BLaER1 treated with 17β-estradiol and CSF1 and Interleukin-3, amounts not matched to agents 10 nM and 100 nM (cell line): ENCODE data around the gene AP1S3.

Experiments used
- H3K27ac ChIP-seq, 11 experiments: shearing (Covaris generic); formaldehyde crosslinking; 2 replicates each; pipeline ENCODE4 v1.8.1; 2022
- H3K27me3 ChIP-seq, 11 experiments: shearing (Covaris generic); formaldehyde crosslinking; 2 replicates each; pipeline ENCODE4 v1.8.1; 2022
- H3K36me3 ChIP-seq, 11 experiments: shearing (Covaris generic); formaldehyde crosslinking; 2 replicates each; pipeline ENCODE4 v1.8.1; 2022
- H3K4me1 ChIP-seq, 10 experiments: shearing (Covaris generic); formaldehyde crosslinking; 2 replicates each; pipeline ENCODE4 v1.8.1; 2022
- H3K4me2 ChIP-seq, 11 experiments: shearing (Covaris generic); formaldehyde crosslinking; 2 replicates each; pipeline ENCODE4 v1.8.1; 2022
- H3K4me3 ChIP-seq, 10 experiments: shearing (Covaris generic); formaldehyde crosslinking; 2 replicates each; pipeline ENCODE4 v1.8.1; 2022
- H3K9ac ChIP-seq, 11 experiments: shearing (Covaris generic); formaldehyde crosslinking; 2 replicates each; pipeline ENCODE4 v1.8.1; 2022
- H3K9me3 ChIP-seq, 11 experiments: shearing (Covaris generic); formaldehyde crosslinking; replicated peaks in 1 of 11; 2 replicates each; pipeline ENCODE4 v1.8.1; 2022
- H4K20me1 ChIP-seq, 11 experiments: shearing (Covaris generic); formaldehyde crosslinking; 2 replicates each; pipeline ENCODE4 v1.8.1; 2022
- Cebpa-rat ChIP-seq, 11 experiments: shearing (Covaris generic); IDR thresholded peaks; 2 replicates each; pipeline ENCODE4 v1.8.1; 2022

Gene AP1S3

GRCh38 chr2:223747392-223748042 is 89.9 kb downstream of the AP1S3 start:
- no peaks in the 10 kb centered on the region for H3K4me1 ChIP-seq
- no peak overlapping the region for H3K9ac ChIP-seq
- TF ChIP-seq Cebpa-rat (IDR thresholded peaks at IDR 0.05), result no peak
- peaks cover 0 to 6% (median 0%) of the 10 kb centered on the region in 11 experiments; a peak in 4 of 22 replicates for H3K9me3 ChIP-seq
- H3K27me3 ChIP-seq, result no peaks in the 10 kb centered on the region
- H3K4me2 ChIP-seq, result no peak overlapping the region
- H3K27ac ChIP-seq, result no peak overlapping the region
- no peaks in the 10 kb centered on the region for H4K20me1 ChIP-seq
- no peaks in the 10 kb centered on the region for H3K36me3 ChIP-seq
- no peak overlapping the region for H3K4me3 ChIP-seq

- no peaks in the 10 kb centered on the region for H3K4me1 ChIP-seq
- no peak overlapping the region for H3K4me2 ChIP-seq
- no peaks in the 10 kb centered on the region for H3K27me3 ChIP-seq
- no peak overlapping the region for H3K27ac ChIP-seq
- no peak overlapping the region for H3K4me3 ChIP-seq
- peaks cover 0 to 6% (median 0%) of the 10 kb centered on the region in 11 experiments; a peak in 4 of 22 replicates for H3K9me3 ChIP-seq
- H3K9ac ChIP-seq, result no peak overlapping the region
- H4K20me1 ChIP-seq, result no peaks in the 10 kb centered on the region
- H3K36me3 ChIP-seq, result no peaks in the 10 kb centered on the region
- no peak for TF ChIP-seq Cebpa-rat (IDR thresholded peaks at IDR 0.05)
These were observed 90.8 kb downstream of the AP1S3 start for GRCh38 chr2:223746611-223747010.

- H3K27ac ChIP-seq, result no peak overlapping the region
- TF ChIP-seq Cebpa-rat (IDR thresholded peaks at IDR 0.05), result no peak
- H4K20me1 ChIP-seq, result no peaks in the 10 kb centered on the region
- H3K4me2 ChIP-seq, result no peak overlapping the region
- H3K9me3 ChIP-seq, result peaks cover 0 to 6% (median under 1%) of the 10 kb centered on the region in 11 experiments; a peak in 9 of 22 replicates
- no peak overlapping the region for H3K4me3 ChIP-seq
- H3K27me3 ChIP-seq, result no peaks in the 10 kb centered on the region
- no peaks in the 10 kb centered on the region for H3K36me3 ChIP-seq
- H3K9ac ChIP-seq, result no peak overlapping the region
- H3K4me1 ChIP-seq, result no peaks in the 10 kb centered on the region
These were observed 92.8 kb downstream of the AP1S3 start for GRCh38 chr2:223744580-223744979.

- Histone ChIP-seq H4K20me1 (no peaks in the 10 kb centered on the region), H3K4me1 (peaks cover 0 to under 1% (median 0%) of the 10 kb centered on the region in 10 experiments; a peak in 1 of 20 replicates), H3K27me3 (no peaks in the 10 kb centered on the region), H3K9ac (no peak overlapping the region), H3K27ac (no peak overlapping the region), H3K4me2 (no peak overlapping the region), H3K4me3 (no peak overlapping the region), H3K36me3 (no peaks in the 10 kb centered on the region), H3K9me3 (peaks cover 0 to 10% (median 7%) of the 10 kb centered on the region in 11 experiments; a peak in 12 of 22 replicates)
- no peak for TF ChIP-seq Cebpa-rat (IDR thresholded peaks at IDR 0.05)
These were observed 96.7 kb downstream of the AP1S3 start for GRCh38 chr2:223740679-223741078.

- H4K20me1 ChIP-seq, result no peaks in the 10 kb centered on the region
- H3K9me3 ChIP-seq, result peaks cover 6 to 22% (median 15%) of the 10 kb centered on the region in 11 experiments; a peak in 21 of 22 replicates
- no peak overlapping the region for H3K9ac ChIP-seq
- H3K4me2 ChIP-seq, result no peak overlapping the region
- H3K36me3 ChIP-seq, result no peaks in the 10 kb centered on the region
- no peak for TF ChIP-seq Cebpa-rat (IDR thresholded peaks at IDR 0.05)
- H3K4me1 ChIP-seq, result peaks cover 5 to 9% (median 7%) of the 10 kb centered on the region in 10 experiments; a peak in 17 of 20 replicates
- H3K27me3 ChIP-seq, result no peaks in the 10 kb centered on the region
- H3K4me3 ChIP-seq, result no peak overlapping the region
- no peak overlapping the region for H3K27ac ChIP-seq
These were observed 100.2 kb downstream of the AP1S3 start for GRCh38 chr2:223737207-223737606.

GRCh38 chr2:223736488-223736887 is 100.9 kb downstream of the AP1S3 start:
- Histone ChIP-seq H4K20me1 (no peaks in the 10 kb centered on the region), H3K9me3 (peaks cover 6 to 22% (median 15%) of the 10 kb centered on the region in 11 experiments; a peak in 21 of 22 replicates), H3K4me2 (no peak overlapping the region), H3K36me3 (no peaks in the 10 kb centered on the region), H3K9ac (no peak overlapping the region), H3K4me3 (no peak overlapping the region), H3K4me1 (peaks cover 5 to 16% (median 9%) of the 10 kb centered on the region in 10 experiments; a peak in 17 of 20 replicates), H3K27me3 (no peaks in the 10 kb centered on the region), H3K27ac (no peak overlapping the region)
- no peak for TF ChIP-seq Cebpa-rat (IDR thresholded peaks at IDR 0.05)

GRCh38 chr2:223735659-223736244 is 101.6 kb downstream of the AP1S3 start:
- peaks cover 5 to 23% (median 9%) of the 10 kb centered on the region in 10 experiments; a peak in 17 of 20 replicates for H3K4me1 ChIP-seq
- TF ChIP-seq Cebpa-rat (IDR thresholded peaks at IDR 0.05), result no peak
- H3K9me3 ChIP-seq, result peaks cover 6 to 22% (median 15%) of the 10 kb centered on the region in 11 experiments; a peak in 21 of 22 replicates
- H3K27me3 ChIP-seq, result no peaks in the 10 kb centered on the region
- peak overlapping the region in 9 of 11 experiments; percentile 9 to 53 (median 27); a peak in 12 of 22 replicates for H3K4me2 ChIP-seq
- no peak overlapping the region for H3K9ac ChIP-seq
- H3K4me3 ChIP-seq, result no peak overlapping the region
- H3K27ac ChIP-seq, result no peak overlapping the region
- no peaks in the 10 kb centered on the region for H4K20me1 ChIP-seq
- no peaks in the 10 kb centered on the region for H3K36me3 ChIP-seq

GRCh38 chr2:223735035-223735640 is 102.2 kb downstream of the AP1S3 start:
- Histone ChIP-seq H3K4me3 (no peak overlapping the region), H3K27ac (no peak overlapping the region), H3K27me3 (no peaks in the 10 kb centered on the region), H4K20me1 (no peaks in the 10 kb centered on the region), H3K4me2 (peak overlapping the region in 10 of 11 experiments; percentile 9 to 53 (median 30); a peak in 14 of 22 replicates), H3K9me3 (peaks cover 6 to 22% (median 15%) of the 10 kb centered on the region in 11 experiments; a peak in 21 of 22 replicates), H3K36me3 (no peaks in the 10 kb centered on the region), H3K9ac (no peak overlapping the region), H3K4me1 (peaks cover 5 to 23% (median 9%) of the 10 kb centered on the region in 10 experiments; a peak in 17 of 20 replicates)
- no peak for TF ChIP-seq Cebpa-rat (IDR thresholded peaks at IDR 0.05)

GRCh38 chr2:223734346-223734745 is 103.0 kb downstream of the AP1S3 start:
- Histone ChIP-seq H3K9me3 (peaks cover 5 to 22% (median 12%) of the 10 kb centered on the region in 11 experiments; a peak in 21 of 22 replicates), H4K20me1 (no peaks in the 10 kb centered on the region), H3K27ac (no peak overlapping the region), H3K4me1 (peaks cover 5 to 23% (median 9%) of the 10 kb centered on the region in 10 experiments; a peak in 17 of 20 replicates), H3K36me3 (no peaks in the 10 kb centered on the region), H3K9ac (no peak overlapping the region), H3K27me3 (no peaks in the 10 kb centered on the region), H3K4me3 (no peak overlapping the region), H3K4me2 (no peak overlapping the region)
- TF ChIP-seq Cebpa-rat (IDR thresholded peaks at IDR 0.05), result no peak
